HepG2 (cell line): ENCODE data around the gene ANP32A. TPM values are rescaled to one million over a fixed set of nuclear protein-coding genes. Genes with fewer than 3 reads are reported as not detected.
"Not testable (repeated sequence)": the region's sequence is repeated elsewhere in the genome, so short reads cannot be mapped to it uniquely, and the experiment has no call there.

Source experiments
- ATAC-seq: fragments of 200-7000 bp; cut with Tn5 transposase; 3 replicates; pipeline ENCODE4 v1.9.1; 2020; ENCODE audit warnings: mild to moderate bottlenecking, moderate library complexity
- BruUV-seq: library from RNA; stranded (reverse); fragments of 400-500 nt; replicated peaks from 2 replicates; lab custom pipeline; 2021; lab: Mats Ljungman, UMichigan
- CTCF ChIA-PET: fragments of 300-600 bp; formaldehyde crosslinking; extraction: SDS; loops from one replicate; lab custom pipeline; 2021; ENCODE audit warnings: low total read pairs, inconsistent platforms, low intra/inter-chr PET ratio; lab: Yijun Ruan, JAX
- POLR2A ChIA-PET: fragments of 350-600 bp; sonication (Branson Sonifier 250); formaldehyde crosslinking; loops from one replicate; lab custom pipeline; 2020; ENCODE audit warnings: antibody characterized with exemption, inconsistent platforms; lab: Yijun Ruan, JAX
- DNase-seq: peaks from one replicate; pipeline ENCODE4 v3.0.0-alpha.2; 2015; ENCODE audit warnings: low spot score
- FAIRE-seq: peaks from 3 replicates; lab custom pipeline; 2011; peaks lifted over from hg19 to GRCh38; lab: Jason Lieb, UNC
- H2AFZ ChIP-seq: one replicate; pipeline ENCODE4 v1.6.1; 2011; ENCODE audit warnings: low read length, inconsistent platforms
- H3K27ac ChIP-seq: fragments of 300-600 bp; 3 replicates; pipeline ENCODE4 v1.8.0; 2011; ENCODE audit warnings: mixed run types, mild to moderate bottlenecking, mixed read lengths, low read length, inconsistent platforms; ENCODE audit not compliant: insufficient read depth; ENCODE audit errors: extremely low read length
- H3K27me3 ChIP-seq, 2 experiments: fragments of 200-600 bp in 1 of 2; 2 replicates in 1 of 2; 3 replicates in 1 of 2; pipeline versions ENCODE4 v1.6.0 to v1.8.0; 2011; ENCODE audit warnings: low read length in 2 of 2, mild to moderate bottlenecking in 2 of 2, moderate library complexity in 2 of 2, inconsistent platforms in 1 of 2; ENCODE audit not compliant: insufficient read depth in 2 of 2, control insufficient read depth in 1 of 2
- H3K36me3 ChIP-seq, 2 experiments: fragments of 200-600 bp in 1 of 2; replicated peaks in 1 of 2; 2 replicates in 1 of 2; 3 replicates in 1 of 2; pipeline versions ENCODE4 v1.5.1 to v1.8.0; 2011; ENCODE audit warnings: low read length in 2 of 2, inconsistent platforms in 1 of 2; ENCODE audit not compliant: insufficient read depth in 2 of 2, control insufficient read depth in 1 of 2
- H3K4me1 ChIP-seq: 2 replicates; pipeline ENCODE4 v1.5.1; 2012; ENCODE audit warnings: low read length, inconsistent platforms; ENCODE audit not compliant: insufficient read depth
- H3K4me2 ChIP-seq: 2 replicates; pipeline ENCODE4 v1.6.0; 2011; ENCODE audit warnings: low read depth, low read length, inconsistent platforms
- H3K4me3 ChIP-seq, 3 experiments: fragments of 200-600 bp in 1 of 3; sonication (generic), shearing (Covaris generic) in 1 of 3; replicated peaks in 1 of 3; 2 replicates each; pipeline ENCODE4 v1.5.1; 2011 to 2016; ENCODE audit warnings: low read length in 3 of 3, inconsistent platforms in 2 of 3, low read depth in 2 of 3, mild to moderate bottlenecking in 2 of 3, control low read depth in 1 of 3, mixed read lengths in 1 of 3; ENCODE audit not compliant: insufficient read depth in 1 of 3
- H3K79me2 ChIP-seq: one replicate; pipeline ENCODE4 v1.6.1; 2011; ENCODE audit warnings: low read length, inconsistent platforms; ENCODE audit not compliant: insufficient read depth
- H3K9ac ChIP-seq: 2 replicates; pipeline ENCODE4 v1.6.0; 2011; ENCODE audit warnings: mild to moderate bottlenecking, low read depth, low read length, inconsistent platforms; ENCODE audit not compliant: insufficient read depth
- H3K9me3 ChIP-seq: 2 replicates; pipeline ENCODE4 v1.5.1; 2012; ENCODE audit warnings: mild to moderate bottlenecking, low read length
- H4K20me1 ChIP-seq: 2 replicates; pipeline ENCODE4 v1.6.0; 2011; ENCODE audit warnings: inconsistent platforms, mild to moderate bottlenecking, low read length, moderate library complexity; ENCODE audit not compliant: insufficient read depth
- DBP ChIP-seq: sonication (generic); formaldehyde crosslinking; IDR thresholded peaks from 2 replicates; pipeline ENCODE4 v1.4.0; 2020; ENCODE audit warnings: missing genetic modification reagents; ENCODE audit errors: not compliant biosample characterization
- FOXA3 ChIP-seq: IDR thresholded peaks from 2 replicates; pipeline ENCODE4 v1.6.1; 2016; ENCODE audit warnings: missing genetic modification reagents, missing compliant biosample characterization
- JUN ChIP-seq: sonication (generic); formaldehyde crosslinking; IDR thresholded peaks from 2 replicates; pipeline ENCODE4 v1.4.0; 2020; ENCODE audit warnings: mild to moderate bottlenecking, missing genetic modification reagents
- KLF11 ChIP-seq: IDR thresholded peaks from 2 replicates; pipeline ENCODE4 v1.6.1; 2016; ENCODE audit warnings: missing compliant biosample characterization
- MYC ChIP-seq: sonication (generic); formaldehyde crosslinking; IDR thresholded peaks from 2 replicates; pipeline ENCODE4 v1.9.0; 2021; ENCODE audit warnings: missing genetic modification reagents, borderline replicate concordance
- POLR2AphosphoS5 ChIP-seq: IDR thresholded peaks from 2 replicates; pipeline ENCODE4 v1.6.1; 2012; ENCODE audit warnings: low read depth, low read length
- SETDB1 ChIP-seq: sonication (generic); formaldehyde crosslinking; IDR thresholded peaks from 2 replicates; pipeline ENCODE4 v1.5.1; 2020; ENCODE audit warnings: missing genetic modification reagents, mild to moderate bottlenecking, borderline replicate concordance
- SOX13 ChIP-seq, 3 experiments: fragments of 450-650 bp in 1 of 3; sonication (generic) in 1 of 3; formaldehyde crosslinking in 1 of 3; IDR thresholded peaks in 2 of 3; conservative IDR thresholded peaks in 1 of 3; 2 replicates each; pipeline versions ENCODE4 v1.5.0 to v1.6.1; 2016 to 2020; ENCODE audit warnings: antibody characterized with exemption in 1 of 3, mild to moderate bottlenecking in 1 of 3, missing compliant biosample characterization in 1 of 3, missing genetic modification reagents in 1 of 3, moderate library complexity in 1 of 3
- SP1 ChIP-seq, 2 experiments: fragments of 450-650 bp in 1 of 2; sonication (generic) in 1 of 2; formaldehyde crosslinking in 1 of 2; IDR thresholded peaks; 2 replicates each; pipeline versions ENCODE4 v1.4.0 to v1.6.1; 2016 to 2020; ENCODE audit warnings: missing genetic modification reagents in 1 of 2
- THYN1 ChIP-seq: sonication (generic); formaldehyde crosslinking; IDR thresholded peaks from 2 replicates; pipeline ENCODE4 v1.8.1; 2023; ENCODE audit warnings: low read depth, mild to moderate bottlenecking, moderate library complexity, missing genetic modification reagents, borderline replicate concordance
- TIGD3 ChIP-seq: sonication (generic); formaldehyde crosslinking; IDR thresholded peaks from 2 replicates; pipeline ENCODE4 v1.5.1; 2020; ENCODE audit warnings: mild to moderate bottlenecking, missing genetic modification reagents, borderline replicate concordance
- YEATS2 ChIP-seq: sonication (generic); formaldehyde crosslinking; IDR thresholded peaks from 2 replicates; pipeline ENCODE4 v1.4.0; 2020; ENCODE audit warnings: missing genetic modification reagents, borderline replicate concordance
- ZBTB7A ChIP-seq: sonication (generic); formaldehyde crosslinking; IDR thresholded peaks from 2 replicates; pipeline ENCODE4 v1.8.0; 2022; ENCODE audit warnings: mild to moderate bottlenecking, missing genetic modification reagents
- ZFP1 ChIP-seq: IDR thresholded peaks from 2 replicates; pipeline ENCODE4 v1.6.1; 2016
- ZNF296 ChIP-seq: sonication (generic); formaldehyde crosslinking; conservative IDR thresholded peaks from 2 replicates; pipeline ENCODE4 v1.5.0; 2020; ENCODE audit warnings: mild to moderate bottlenecking, missing genetic modification reagents
- ZNF335 ChIP-seq: sonication (generic); formaldehyde crosslinking; IDR thresholded peaks from 2 replicates; pipeline ENCODE4 v1.4.0; 2020; ENCODE audit warnings: missing genetic modification reagents
- ZNF496 ChIP-seq: sonication (generic); formaldehyde crosslinking; IDR thresholded peaks from 2 replicates; pipeline ENCODE4 v1.8.1; 2023; ENCODE audit warnings: mild to moderate bottlenecking, moderate library complexity, missing genetic modification reagents; ENCODE audit not compliant: insufficient replicate concordance
- ZNF605 ChIP-seq: sonication (generic); formaldehyde crosslinking; IDR thresholded peaks from 2 replicates; pipeline ENCODE4 v1.8.0; 2022; ENCODE audit warnings: mild to moderate bottlenecking, missing genetic modification reagents
- WGBS: methylation state at CpG from one replicate; pipeline ENCODE4 v1.1.6; 2017; ENCODE audit warnings: low lambda C conversion rate; 5-methylcytosine and 5-hydroxymethylcytosine counted together
- in situ Hi-C: cut with HindIII; loops from 2 replicates; pipeline ENCODE4 v1.10.0; 2017; ENCODE audit warnings: low pct_unique_long_range_greater_than_20kb; ENCODE audit not compliant: extremely low pct_ligation_motif_present
- intact Hi-C: fragments of 100-400 bp; cut with micrococcal nuclease; formaldehyde crosslinking; loops from one replicate; pipeline ENCODE4 v1.10.0; 2022; ENCODE audit not compliant: unreplicated experiment
- polyA plus RNA-seq, 8 experiments: library from polyadenylated mRNA; depleted of rRNA in 3 of 8; stranded (reverse) in 7 of 8; unstranded in 1 of 8; fragments of >200 nt; fragmentation: Illumina TruSeq in 4 of 8; extraction: Trizol in 4 of 8; gene quantifications; 2 replicates each; pipeline versions ENCODE4 v1.2.1 to v1.2.3, GENCODE V29; 2011 to 2016; ENCODE audit warnings: low read depth in 4 of 8, missing spikeins in 1 of 8, mixed read lengths in 1 of 8; ENCODE audit not compliant: insufficient read depth in 1 of 8
- total RNA-seq, 5 experiments: library from RNA; depleted of rRNA; stranded (reverse); fragments of >200 nt; fragmentation: Illumina TruSeq; extraction: Trizol; gene quantifications; 2 replicates each; pipeline ENCODE4 v1.2.3, GENCODE V29; 2016; ENCODE audit warnings: low read depth in 1 of 5

The ANP32A gene
- total and polyA plus RNA-seq, 2 of the 13 experiments (the other 11 are each of a cell fraction or from before 2014, with no cell fraction given) = 60.6 to 206 TPM

GRCh38 chr15:68857443-68857842 is 36.7 kb upstream of the ANP32A start:
- POLR2A ChIA-PET, CTCF ChIA-PET, H3K79me2 ChIP-seq, H3K27ac ChIP-seq, intact Hi-C loops, ATAC-seq, H3K4me3 ChIP-seq, in situ Hi-C loops, H4K20me1 ChIP-seq, H3K36me3 ChIP-seq, H3K4me1 ChIP-seq, H3K9ac ChIP-seq, BruUV-seq, DNase-seq, H3K27me3 ChIP-seq, H3K4me2 ChIP-seq, H2AFZ ChIP-seq, FAIRE-seq: not testable (repeated sequence)
- WGBS = 45% methylated on average over 5 of the region's 5 CpGs
- H3K9me3 ChIP-seq = peaks cover 13% of the 10 kb centered on the region
- TF ChIP-seq ZFP1 (CRISPR knock-in tag) = peak; percentile 68; the same call in 1 of the 2 replicates

GRCh38 chr15:68852461-68852860 is 31.8 kb upstream of the ANP32A start:
- Histone ChIP-seq H3K4me2 (no peak overlapping the region), H3K27ac (no peak overlapping the region), H3K36me3 (no peaks in the 10 kb centered on the region), H3K79me2 (no peaks in the 10 kb centered on the region), H3K4me3 (no peak overlapping the region), H3K9ac (no peak overlapping the region), H3K27me3 (peaks cover 4 to 19% of the 10 kb centered on the region in 2 experiments; a peak in 3 of 5 replicates), H3K9me3 (peaks cover 6% of the 10 kb centered on the region), H4K20me1 (no peaks in the 10 kb centered on the region), H2AFZ (no peak overlapping the region), H3K4me1 (no peaks in the 10 kb centered on the region)
- WGBS = 17% methylated on average over 7 of the region's 7 CpGs
- ChIA-PET POLR2A (no interaction called here), CTCF (no interaction called here)
- intact Hi-C loops = no loop called here
- no peak for ATAC-seq
- no peak for DNase-seq
- in situ Hi-C loops = no loop called here
- FAIRE-seq = no peak
- BruUV-seq = no TSS peak
- TF ChIP-seq ZBTB7A (CRISPR knock-in tag) (no peak), MYC (no peak), ZNF496 (no peak), ZNF605 (CRISPR knock-in tag) (no peak), THYN1 (CRISPR knock-in tag) (no peak), SP1 (IDR thresholded peaks at IDR 0.05) (no peak), SP1 (CRISPR knock-in tag; IDR thresholded peaks at IDR 0.05) (no peak), YEATS2 (CRISPR knock-in tag) (no peak), ZNF296 (CRISPR knock-in tag) (no peak), JUN (CRISPR knock-in tag) (no peak), SOX13 (IDR thresholded peaks at IDR 0.05) (no peak), SOX13 (CRISPR knock-in tag; conservative IDR thresholded peaks at IDR 0.05 in 1 of 2, IDR thresholded peaks at IDR 0.05 in 1 of 2) (no peak), TIGD3 (CRISPR knock-in tag) (no peak), POLR2AphosphoS5 (no peak), FOXA3 (CRISPR knock-in tag) (no peak), ZNF335 (CRISPR knock-in tag) (no peak), SETDB1 (CRISPR knock-in tag) (no peak), KLF11 (CRISPR knock-in tag) (no peak), DBP (CRISPR knock-in tag) (no peak)
